Left ventricle myocardium inferior (tissue), 1 donor: ENCODE measurements around the gene DLG2. TPM values are rescaled to one million over a fixed set of nuclear protein-coding genes. Genes with fewer than 3 reads are reported as not detected.

ENCODE experiments used
- DNase-seq: peaks from one replicate; pipeline ENCODE4 v3.0.0-alpha.2; 2020
- H3K27ac ChIP-seq: fragments of 200-600 bp; replicated peaks from 2 replicates; pipeline ENCODE4 v1.8.0; 2021
- H3K27me3 ChIP-seq: fragments of 200-600 bp; 2 replicates; pipeline ENCODE4 v1.8.0; 2021; ENCODE audit warnings: low read depth
- H3K36me3 ChIP-seq: fragments of 200-600 bp; 2 replicates; pipeline ENCODE4 v1.8.0; 2021
- H3K4me1 ChIP-seq: fragments of 200-600 bp; 2 replicates; pipeline ENCODE4 v1.8.0; 2021
- H3K4me3 ChIP-seq: fragments of 200-600 bp; 2 replicates; pipeline ENCODE4 v1.8.0; 2021; ENCODE audit warnings: mild to moderate bottlenecking, moderate library complexity
- H3K9me3 ChIP-seq: fragments of 200-600 bp; replicated peaks from 2 replicates; pipeline ENCODE4 v1.8.0; 2021
- CTCF ChIP-seq: fragments of 200-600 bp; IDR thresholded peaks from 2 replicates; pipeline ENCODE4 v1.8.0; 2021; ENCODE audit warnings: antibody characterized with exemption, mild to moderate bottlenecking, borderline replicate concordance
- intact Hi-C: fragments of 100-400 bp; cut with micrococcal nuclease; formaldehyde crosslinking; loops from one replicate; pipeline ENCODE4 v1.11.0; 2022
- total RNA-seq: library from RNA; stranded (reverse); fragmentation: NEBNext Ultra II Directional; extraction: Animal tissue kit (Norgen Biotek cat#: 25700); gene quantifications from one replicate; pipeline ENCODE4 v1.2.1, GENCODE V29; 2021
- donor health status: DM: no; HTN: yes; CAD: no; lungs with severe emphysema.

The DLG2 gene
- total RNA-seq, 1 donor from 2014 or later, result 6.5 TPM

GRCh38 chr11:85526564-85526963 is 100.6 kb downstream of the DLG2 start:
- Histone ChIP-seq H3K9me3 (peaks cover 20% of the 10 kb centered on the region), H3K27ac (no peak overlapping the region), H3K4me3 (no peak overlapping the region), H3K27me3 (no peaks in the 10 kb centered on the region), H3K36me3 (peaks cover 8% of the 10 kb centered on the region), H3K4me1 (peaks cover 13% of the 10 kb centered on the region)
- DNase-seq, result no peak
- no peak for TF ChIP-seq CTCF
- intact Hi-C loops, result no loop called here

GRCh38 chr11:85525686-85526085 is 101.5 kb downstream of the DLG2 start:
- Histone ChIP-seq H3K4me3 (no peak overlapping the region), H3K4me1 (peaks cover 6% of the 10 kb centered on the region), H3K36me3 (peaks cover 11% of the 10 kb centered on the region), H3K27ac (no peak overlapping the region), H3K27me3 (no peaks in the 10 kb centered on the region), H3K9me3 (peaks cover 28% of the 10 kb centered on the region)
- no peak for TF ChIP-seq CTCF
- no peak for DNase-seq
- intact Hi-C loops, result no loop called here

GRCh38 chr11:85517272-85517671 is 109.9 kb downstream of the DLG2 start:
- TF ChIP-seq CTCF, result no peak

GRCh38 chr11:85495918-85496317 is 131.2 kb downstream of the DLG2 start:
- no peak for DNase-seq
- H3K9me3 ChIP-seq, result peaks cover 5% of the 10 kb centered on the region
- no peak overlapping the region for H3K4me3 ChIP-seq
- no peaks in the 10 kb centered on the region for H3K36me3 ChIP-seq
- no peaks in the 10 kb centered on the region for H3K4me1 ChIP-seq
- TF ChIP-seq CTCF, result no peak
- intact Hi-C loops, result no loop called here
- H3K27ac ChIP-seq, result no peak overlapping the region
- H3K27me3 ChIP-seq, result no peaks in the 10 kb centered on the region

More at GRCh38 chr11:85517272-85517671, 109.9 kb downstream of the DLG2 start:
- DNase-seq, result no peak
- Histone ChIP-seq H3K27me3 (no peaks in the 10 kb centered on the region), H3K9me3 (peaks cover 25% of the 10 kb centered on the region), H3K4me3 (no peak overlapping the region), H3K4me1 (no peaks in the 10 kb centered on the region), H3K27ac (no peak overlapping the region), H3K36me3 (peaks cover 6% of the 10 kb centered on the region)
- intact Hi-C loops, result no loop called here

GRCh38 chr11:85494396-85494795 is 132.7 kb downstream of the DLG2 start:
- Histone ChIP-seq H3K4me1 (no peaks in the 10 kb centered on the region), H3K4me3 (no peak overlapping the region), H3K36me3 (no peaks in the 10 kb centered on the region), H3K27ac (no peak overlapping the region), H3K9me3 (peaks cover 5% of the 10 kb centered on the region), H3K27me3 (no peaks in the 10 kb centered on the region)
- DNase-seq, result no peak
- intact Hi-C loops, result no loop called here
- no peak for TF ChIP-seq CTCF

- Histone ChIP-seq H3K4me1 (no peaks in the 10 kb centered on the region), H3K27me3 (no peaks in the 10 kb centered on the region), H3K27ac (no peak overlapping the region), H3K36me3 (no peaks in the 10 kb centered on the region), H3K9me3 (peaks cover 47% of the 10 kb centered on the region), H3K4me3 (no peak overlapping the region)
- DNase-seq, result no peak
- intact Hi-C loops, result no loop called here
- TF ChIP-seq CTCF, result no peak
Observed at GRCh38 chr11:85485902-85486301, 141.2 kb downstream of the DLG2 start.
